ENCODE measurements around the gene VPS33B. TPM values are rescaled to one million over a fixed set of nuclear protein-coding genes. Genes with fewer than 3 reads are reported as not detected.

VPS33B gene
- total and polyA plus RNA-seq, 2 experiments from 2014 or later, result 8.8 to 15.2 TPM

DNA sequence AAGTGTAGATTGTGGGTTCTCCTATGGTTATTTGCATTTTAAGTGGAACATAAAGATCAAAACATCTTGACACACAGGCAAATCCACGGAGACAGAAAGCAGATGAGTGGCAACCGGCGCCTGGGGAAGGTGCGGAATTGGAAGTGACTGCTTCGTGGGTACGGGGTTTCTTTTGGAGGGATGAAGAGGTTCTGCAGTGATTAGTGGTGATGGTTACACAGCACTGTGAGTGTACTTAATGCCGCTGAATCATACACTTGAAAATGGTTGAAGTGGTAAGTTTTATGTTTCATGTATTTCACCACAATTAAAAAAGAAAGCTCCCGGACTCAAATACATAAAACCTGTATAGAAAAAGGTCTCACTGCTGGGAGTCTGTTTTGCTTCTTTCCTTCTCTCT lies 18.5 kb upstream of the VPS33B start:
- H3K27me3 ChIP-seq (ENCODE audit: insufficient read depth), result no peaks in the 10 kb centered on the region
- Mint-ChIP-seq H3K27me3 (ENCODE audit: insufficient read depth, low read depth, poor library complexity) (peaks cover 11% of the 10 kb centered on the region), H3K4me1 (no peaks in the 10 kb centered on the region; the same call in 2 of the 3 replicates), H3K4me3 (no peak overlapping the region), H3K9me3 (no peaks in the 10 kb centered on the region), H3K36me3 (ENCODE audit: low read depth) (no peaks in the 10 kb centered on the region), H3K27ac (no peak overlapping the region)
- H4K20me1 ChIP-seq (replicated peaks; ENCODE audit: insufficient read depth), result no peaks in the 10 kb centered on the region
- no peak overlapping the region for H3K27ac ChIP-seq (ENCODE audit: low read depth)
- H3K4me1 ChIP-seq (ENCODE audit: insufficient read depth), result no peaks in the 10 kb centered on the region
- H2AFZ ChIP-seq, result no peak overlapping the region
- no peak for DNase-seq (ENCODE audit: low spot score)
- no peak for ATAC-seq
- TF ChIP-seq NANOG (IDR thresholded peaks at IDR 0.05; ENCODE audit: borderline replicate concordance), result no peak
- no peak for TF ChIP-seq EZH2 (IDR thresholded peaks at IDR 0.05; ENCODE audit: low read depth, unreplicated experiment)
- TF ChIP-seq, protein P1, sequence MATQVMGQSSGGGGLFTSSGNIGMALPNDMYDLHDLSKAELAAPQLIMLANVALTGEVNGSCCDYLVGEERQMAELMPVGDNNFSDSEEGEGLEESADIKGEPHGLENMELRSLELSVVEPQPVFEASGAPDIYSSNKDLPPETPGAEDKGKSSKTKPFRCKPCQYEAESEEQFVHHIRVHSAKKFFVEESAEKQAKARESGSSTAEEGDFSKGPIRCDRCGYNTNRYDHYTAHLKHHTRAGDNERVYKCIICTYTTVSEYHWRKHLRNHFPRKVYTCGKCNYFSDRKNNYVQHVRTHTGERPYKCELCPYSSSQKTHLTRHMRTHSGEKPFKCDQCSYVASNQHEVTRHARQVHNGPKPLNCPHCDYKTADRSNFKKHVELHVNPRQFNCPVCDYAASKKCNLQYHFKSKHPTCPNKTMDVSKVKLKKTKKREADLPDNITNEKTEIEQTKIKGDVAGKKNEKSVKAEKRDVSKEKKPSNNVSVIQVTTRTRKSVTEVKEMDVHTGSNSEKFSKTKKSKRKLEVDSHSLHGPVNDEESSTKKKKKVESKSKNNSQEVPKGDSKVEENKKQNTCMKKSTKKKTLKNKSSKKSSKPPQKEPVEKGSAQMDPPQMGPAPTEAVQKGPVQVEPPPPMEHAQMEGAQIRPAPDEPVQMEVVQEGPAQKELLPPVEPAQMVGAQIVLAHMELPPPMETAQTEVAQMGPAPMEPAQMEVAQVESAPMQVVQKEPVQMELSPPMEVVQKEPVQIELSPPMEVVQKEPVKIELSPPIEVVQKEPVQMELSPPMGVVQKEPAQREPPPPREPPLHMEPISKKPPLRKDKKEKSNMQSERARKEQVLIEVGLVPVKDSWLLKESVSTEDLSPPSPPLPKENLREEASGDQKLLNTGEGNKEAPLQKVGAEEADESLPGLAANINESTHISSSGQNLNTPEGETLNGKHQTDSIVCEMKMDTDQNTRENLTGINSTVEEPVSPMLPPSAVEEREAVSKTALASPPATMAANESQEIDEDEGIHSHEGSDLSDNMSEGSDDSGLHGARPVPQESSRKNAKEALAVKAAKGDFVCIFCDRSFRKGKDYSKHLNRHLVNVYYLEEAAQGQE (IDR thresholded peaks at IDR 0.05; ENCODE audit: unreplicated experiment), result no peak
- no peak for TF ChIP-seq JUNB (IDR thresholded peaks at IDR 0.05; ENCODE audit: unreplicated experiment)
- TF ChIP-seq ZNF331 (CRISPR knock-in tag; IDR thresholded peaks at IDR 0.05; ENCODE audit: low read depth), result no peak
- TF ChIP-seq, protein P2, sequence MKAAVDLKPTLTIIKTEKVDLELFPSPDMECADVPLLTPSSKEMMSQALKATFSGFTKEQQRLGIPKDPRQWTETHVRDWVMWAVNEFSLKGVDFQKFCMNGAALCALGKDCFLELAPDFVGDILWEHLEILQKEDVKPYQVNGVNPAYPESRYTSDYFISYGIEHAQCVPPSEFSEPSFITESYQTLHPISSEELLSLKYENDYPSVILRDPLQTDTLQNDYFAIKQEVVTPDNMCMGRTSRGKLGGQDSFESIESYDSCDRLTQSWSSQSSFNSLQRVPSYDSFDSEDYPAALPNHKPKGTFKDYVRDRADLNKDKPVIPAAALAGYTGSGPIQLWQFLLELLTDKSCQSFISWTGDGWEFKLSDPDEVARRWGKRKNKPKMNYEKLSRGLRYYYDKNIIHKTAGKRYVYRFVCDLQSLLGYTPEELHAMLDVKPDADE (IDR thresholded peaks at IDR 0.05), result no peak
- H3K36me3 ChIP-seq (ENCODE audit: insufficient read depth), result no peaks in the 10 kb centered on the region
- no peak overlapping the region for H3K4me3 ChIP-seq
- no peak overlapping the region for H3K4me2 ChIP-seq
- H3K9me2 ChIP-seq (ENCODE audit: insufficient read depth), result no peaks in the 10 kb centered on the region
- no peaks in the 10 kb centered on the region for H3F3A ChIP-seq (replicated peaks; ENCODE audit: low read depth)
- no peaks in the 10 kb centered on the region for H3K79me2 ChIP-seq (replicated peaks; ENCODE audit: insufficient read depth)

DNA sequence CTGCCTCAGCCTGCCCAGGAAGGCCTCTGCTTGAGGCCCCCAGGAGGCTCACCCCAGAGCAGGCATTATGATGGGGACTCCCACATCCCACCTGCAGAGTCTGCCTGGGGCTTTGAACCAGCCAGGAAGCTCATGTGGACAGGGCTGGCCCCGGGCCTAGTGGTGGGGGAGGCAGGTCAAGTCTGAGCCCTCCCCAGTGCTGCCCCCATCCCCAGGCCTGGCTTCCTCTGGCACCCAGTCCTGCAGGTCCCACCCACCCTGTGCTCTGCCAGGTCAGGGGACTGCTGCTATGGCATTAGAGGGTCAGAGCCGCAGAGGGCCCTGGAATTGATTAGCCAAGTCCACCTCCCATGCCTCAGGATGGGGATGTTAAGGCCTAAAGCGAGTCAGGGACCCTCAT lies 17.6 kb upstream of the VPS33B start:
- Histone ChIP-seq H3K27me3 (ENCODE audit: insufficient read depth) (no peaks in the 10 kb centered on the region), H3K4me1 (ENCODE audit: insufficient read depth) (no peaks in the 10 kb centered on the region), H4K20me1 (replicated peaks; ENCODE audit: insufficient read depth) (no peaks in the 10 kb centered on the region), H3F3A (replicated peaks; ENCODE audit: low read depth) (no peaks in the 10 kb centered on the region), H3K4me3 (no peak overlapping the region), H3K27ac (ENCODE audit: low read depth) (no peak overlapping the region), H3K9me2 (ENCODE audit: insufficient read depth) (no peaks in the 10 kb centered on the region), H3K79me2 (replicated peaks; ENCODE audit: insufficient read depth) (no peaks in the 10 kb centered on the region), H3K36me3 (ENCODE audit: insufficient read depth) (no peaks in the 10 kb centered on the region), H2AFZ (no peak overlapping the region), H3K4me2 (no peak overlapping the region)
- Mint-ChIP-seq H3K9me3 (no peaks in the 10 kb centered on the region), H3K27ac (no peak overlapping the region), H3K4me3 (no peak overlapping the region), H3K27me3 (ENCODE audit: insufficient read depth, low read depth, poor library complexity) (peaks cover 12% of the 10 kb centered on the region), H3K4me1 (no peaks in the 10 kb centered on the region; the same call in 2 of the 3 replicates), H3K36me3 (ENCODE audit: low read depth) (no peaks in the 10 kb centered on the region)
- TF ChIP-seq, protein P2 (IDR thresholded peaks at IDR 0.05), result no peak
- TF ChIP-seq EZH2 (IDR thresholded peaks at IDR 0.05; ENCODE audit: low read depth, unreplicated experiment), result no peak
- TF ChIP-seq CREB1 (CRISPR knock-in tag; IDR thresholded peaks at IDR 0.05; ENCODE audit: low read depth), result no peak
- no peak for TF ChIP-seq POLR2AphosphoS5 (IDR thresholded peaks at IDR 0.05; ENCODE audit: low read depth)
- TF ChIP-seq, protein P1 (IDR thresholded peaks at IDR 0.05; ENCODE audit: unreplicated experiment), result no peak
- TF ChIP-seq EZH2phosphoT487 (IDR thresholded peaks at IDR 0.05; ENCODE audit: unreplicated experiment), result no peak
- DNase-seq (ENCODE audit: low spot score) (no peak), ATAC-seq (no peak)

Measured in GM23338 (cell line).